Endometrium (tissue), 2 donors: Measurements from ENCODE around the gene FHOD1.

ENCODE experiments used
- FAIRE-seq: peaks from 2 replicates; lab custom pipeline; 2012; peaks lifted over from hg19 to GRCh38; lab: Jason Lieb, UNC
- donor health status: control.
- donor health status: control.

Gene FHOD1

GRCh38 chr16:67190041-67190440 lies 57.2 kb downstream of the FHOD1 start, which contains the start of gene EXOC3L1:
Gene EXOC3L1 (minus strand): TSS chr16:67190136. CDS start chr16:67189676, 460 bp downstream.
- no peak for FAIRE-seq

DNA sequence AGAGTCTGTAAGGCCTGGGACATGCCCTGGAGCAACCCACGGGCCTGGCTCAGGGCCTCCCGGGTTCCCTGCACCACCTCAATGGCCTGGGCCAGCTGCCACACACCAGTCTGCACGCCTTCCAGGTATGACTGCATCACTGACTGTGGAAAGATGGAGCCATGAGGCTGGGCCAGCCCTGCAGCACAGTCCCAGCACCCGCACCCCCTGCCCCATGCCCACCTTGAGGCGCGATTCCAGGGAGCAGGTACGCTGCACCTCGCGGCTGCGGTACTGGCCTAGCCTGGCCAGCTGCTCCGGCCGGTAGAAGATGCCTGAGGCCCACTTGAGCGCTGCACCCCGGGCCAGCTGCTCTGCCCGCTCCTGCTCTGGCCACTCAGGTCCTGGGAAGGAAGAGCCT lies 58.5 kb downstream of the FHOD1 start:
- no peak for FAIRE-seq

DNA sequence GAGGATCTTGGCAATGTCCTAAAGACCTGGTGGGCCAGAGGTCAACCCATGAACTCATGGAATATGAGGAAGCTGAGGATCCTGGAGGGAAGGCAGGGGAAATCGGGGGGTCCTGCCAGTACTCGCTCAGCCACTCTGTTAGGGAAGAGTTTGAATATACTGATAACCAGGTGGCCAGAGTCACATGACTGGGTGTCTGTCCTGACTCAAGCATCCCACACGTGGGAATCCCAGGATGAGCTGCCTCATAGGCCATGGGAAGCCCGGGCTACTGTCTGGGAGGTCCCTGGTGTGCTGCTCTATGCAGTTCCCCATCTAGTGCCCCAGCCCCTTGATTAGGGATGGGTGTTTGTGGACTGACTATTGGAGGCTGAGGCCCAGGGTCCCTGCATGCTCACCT lies 59.0 kb downstream of the FHOD1 start:
- FAIRE-seq = no peak

DNA sequence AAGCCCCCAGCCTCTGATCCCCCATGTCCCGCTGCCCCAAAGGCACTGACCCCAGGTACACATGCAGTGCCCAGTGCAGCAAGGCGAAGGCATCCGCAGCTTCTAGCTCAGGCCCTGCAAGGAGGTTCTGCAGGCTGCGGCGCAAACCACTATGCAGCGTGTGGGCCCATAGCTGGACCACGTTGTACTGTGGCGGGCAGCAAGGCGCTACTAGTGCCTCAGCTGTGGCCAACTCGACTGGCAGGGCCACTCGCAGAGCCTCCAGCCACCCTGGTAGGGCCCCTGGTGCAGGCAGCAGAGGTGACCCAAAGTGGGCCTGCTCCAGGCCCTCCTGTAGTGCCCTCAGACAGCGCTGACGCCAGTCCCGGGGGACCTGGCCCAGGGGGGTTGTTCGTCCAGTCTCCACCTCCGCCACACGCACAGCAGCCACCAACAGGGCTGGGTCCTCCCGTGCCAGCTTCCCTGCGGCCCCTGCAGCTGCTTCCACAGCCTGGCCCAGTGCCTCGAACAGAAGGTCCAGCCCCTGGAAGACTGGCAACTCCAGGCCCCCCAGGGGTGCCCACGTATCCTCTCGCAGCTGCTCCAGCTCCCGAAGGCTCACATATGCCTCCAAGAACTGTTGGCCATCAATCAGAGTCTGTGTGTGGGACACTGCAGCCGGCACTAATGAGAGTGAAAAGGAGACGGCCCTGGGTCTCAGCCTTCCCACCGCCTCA lies 59.9 kb downstream of the FHOD1 start:
- FAIRE-seq = no peak

DNA sequence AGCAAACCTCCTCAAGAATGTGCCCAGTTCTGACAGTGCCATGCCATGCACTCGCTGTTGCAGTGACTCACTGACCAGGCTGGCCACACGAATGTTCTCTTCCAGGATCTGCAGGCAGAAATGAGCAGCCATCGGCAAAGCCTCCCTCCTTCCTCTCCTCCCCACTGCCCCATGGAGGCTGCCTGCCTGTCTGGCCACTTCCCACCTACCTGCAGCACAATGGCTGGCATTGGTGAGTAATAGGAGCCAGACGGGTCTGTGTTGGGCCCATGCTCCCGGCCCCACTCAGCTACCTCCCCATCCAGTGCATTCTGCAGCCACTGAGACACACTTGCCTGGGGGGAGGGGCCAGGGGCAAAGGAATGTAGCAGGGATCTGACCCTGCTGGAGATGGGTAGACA lies 60.7 kb downstream of the FHOD1 start:
- FAIRE-seq = no peak

- no peak for FAIRE-seq
Measured at GRCh38 chr16:67185651-67186134, 61.6 kb downstream of the FHOD1 start.

- FAIRE-seq = no peak
Measured at GRCh38 chr16:67184995-67185650, 62.2 kb downstream of the FHOD1 start.

- FAIRE-seq = no peak
Measured at GRCh38 chr16:67184453-67184994, 62.8 kb downstream of the FHOD1 start.

GRCh38 chr16:67183627-67184452 lies 63.4 kb downstream of the FHOD1 start, which contains the start of gene MATCAP1:
Gene MATCAP1 (minus strand): TSS chr16:67183963. CDS start chr16:67180610, 3,353 bp downstream.
- peak; percentile 95 for FAIRE-seq

DNA sequence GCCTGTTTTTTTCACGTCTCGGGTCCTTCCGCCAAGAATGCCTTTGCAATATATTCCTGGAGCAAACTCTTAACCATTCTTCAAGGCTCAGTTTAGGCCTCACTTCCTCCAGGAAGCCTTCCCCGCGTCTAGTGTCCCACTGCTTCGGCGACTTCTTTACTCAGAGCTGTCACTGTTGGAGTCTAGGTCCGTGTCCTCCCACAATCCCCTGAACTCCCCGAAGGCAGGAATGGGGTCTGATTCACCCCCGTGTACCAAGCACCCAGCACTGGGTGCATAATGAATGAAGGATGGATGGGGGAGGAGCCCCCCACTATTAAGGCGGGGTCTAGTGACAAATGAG lies 64.0 kb downstream of the FHOD1 start:
- no peak for FAIRE-seq

GRCh38 chr16:67182288-67182687 lies 65.0 kb downstream of the FHOD1 start:
- no peak for FAIRE-seq

DNA sequence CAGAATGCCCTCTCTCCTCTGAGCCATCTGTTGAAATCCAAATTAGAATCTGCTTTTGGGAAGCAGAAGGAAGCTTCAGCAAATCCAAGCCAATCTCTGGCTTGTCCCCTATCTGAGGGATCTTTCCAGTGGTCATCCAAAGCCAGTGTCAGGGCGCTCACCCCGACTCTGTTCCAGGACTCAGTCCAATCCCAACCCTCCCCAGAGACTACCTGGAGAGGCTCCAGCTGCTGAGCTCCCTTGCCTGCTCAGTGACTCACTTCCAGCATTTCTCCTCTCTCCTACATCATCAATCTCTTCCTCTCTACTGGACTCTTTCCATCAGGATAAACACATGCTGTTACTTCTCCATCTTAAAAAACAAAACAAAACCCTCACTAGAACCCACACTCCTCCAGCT lies 65.9 kb downstream of the FHOD1 start:
- no peak for FAIRE-seq

DNA sequence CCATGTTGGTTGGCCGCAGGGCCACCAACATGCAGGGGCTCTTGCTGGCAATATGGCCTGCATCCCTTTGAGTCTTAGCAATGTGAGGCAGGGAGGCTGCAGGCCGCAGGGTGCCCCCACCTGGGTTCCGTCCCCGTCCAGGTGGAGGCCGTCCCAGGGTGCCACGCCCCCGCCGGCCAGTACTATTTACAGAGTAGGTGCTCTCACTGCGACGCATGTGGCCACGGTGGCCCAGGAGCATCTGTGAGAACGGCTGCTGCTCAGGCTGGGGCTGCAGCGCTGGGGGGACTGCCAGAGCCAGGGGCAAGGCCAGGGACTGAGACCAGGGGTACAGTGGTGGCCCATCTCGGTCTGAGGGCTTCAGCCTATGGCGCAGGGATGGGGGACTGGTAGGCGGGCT lies 67.1 kb downstream of the FHOD1 start:
- FAIRE-seq = no peak

- no peak for FAIRE-seq
Measured at GRCh38 chr16:67179421-67180080, 67.7 kb downstream of the FHOD1 start.
